ENCODE results near the gene SRSF8.

Gene SRSF8

GRCh38 chr11:95070471-95070870, 3.8 kb downstream of the SRSF8 start:
- FAIRE-seq: no peak

GRCh38 chr11:95072948-95073347, 6.2 kb downstream of the SRSF8 start:
- FAIRE-seq: no peak

GRCh38 chr11:95074792-95075563, 8.3 kb downstream of the SRSF8 start:
- no peak for FAIRE-seq

- no peak for FAIRE-seq
These were observed 9.7 kb downstream of the SRSF8 start for GRCh38 chr11:95076416-95076815.

GRCh38 chr11:95076981-95077380, 10.3 kb downstream of the SRSF8 start:
- no peak for FAIRE-seq

GRCh38 chr11:95078526-95078925, 11.8 kb downstream of the SRSF8 start:
- no peak for FAIRE-seq

- FAIRE-seq: no peak
These were observed 14.3 kb downstream of the SRSF8 start for GRCh38 chr11:95081010-95081409.

- FAIRE-seq: no peak
These were observed 14.7 kb downstream of the SRSF8 start for GRCh38 chr11:95081412-95081811.

GRCh38 chr11:95082576-95083001, 15.9 kb downstream of the SRSF8 start:
- FAIRE-seq: no peak

GRCh38 chr11:95084509-95084908, 17.8 kb downstream of the SRSF8 start:
- FAIRE-seq: no peak

GRCh38 chr11:95085117-95085816, 18.5 kb downstream of the SRSF8 start:
- FAIRE-seq: no peak

GRCh38 chr11:95086151-95086550, 19.4 kb downstream of the SRSF8 start:
- no peak for FAIRE-seq

GRCh38 chr11:95086836-95087570, 20.3 kb downstream of the SRSF8 start:
- FAIRE-seq: no peak

GRCh38 chr11:95088946-95089619, 22.4 kb downstream of the SRSF8 start:
- FAIRE-seq: no peak

GRCh38 chr11:95089620-95090542, 23.2 kb downstream of the SRSF8 start, which contains the start of gene ENDOD1:
ENDOD1 (plus strand) TSS chr11:95089846; CDS start chr11:95089928, 82 bp downstream.
- no peak for FAIRE-seq

GRCh38 chr11:95091663-95092180, 25.0 kb downstream of the SRSF8 start:
- FAIRE-seq: no peak

GRCh38 chr11:95092549-95093324, 26.0 kb downstream of the SRSF8 start:
- FAIRE-seq: no peak

GRCh38 chr11:95093548-95093947, 26.8 kb downstream of the SRSF8 start:
- no peak for FAIRE-seq

- no peak for FAIRE-seq
These were observed 29.3 kb downstream of the SRSF8 start for GRCh38 chr11:95095858-95096587.

- no peak for FAIRE-seq
These were observed 30.5 kb downstream of the SRSF8 start for GRCh38 chr11:95097209-95097608.
